ENCODE results near the gene EPSTI1.

EPSTI1 gene

GRCh38 chr13:42836930-42837690 is 154.9 kb downstream of the EPSTI1 start:
- Histone ChIP-seq H3K4me2 (no peak overlapping the region), H3K4me1 (ENCODE audit: low read depth, poor library complexity, severe bottlenecking) (no peaks in the 10 kb centered on the region), H3K36me3 (ENCODE audit: insufficient read depth) (no peaks in the 10 kb centered on the region), H4K20me1 (ENCODE audit: insufficient read depth) (no peaks in the 10 kb centered on the region), H2AFZ (ENCODE audit: low read depth) (no peak overlapping the region), H3K4me3 (IDR thresholded peaks at IDR 0.05; ENCODE audit: insufficient read depth, low read depth, low read length) (no peak overlapping the region), H3K27ac (no peak overlapping the region), H3K79me2 (ENCODE audit: insufficient read depth, low read depth) (no peaks in the 10 kb centered on the region), H3K9ac (no peak overlapping the region), H3K27me3 (ENCODE audit: insufficient read depth, low read depth) (no peaks in the 10 kb centered on the region)
- TF ChIP-seq CTCF (conservative IDR thresholded peaks at IDR 0.05; ENCODE audit: low read depth, low read length), result no peak

All from KMS-11 (cell line).